Measurements from ENCODE around the gene POU3F2. TPM values are rescaled to one million over a fixed set of nuclear protein-coding genes. Genes with fewer than 3 reads are reported as not detected.
A peak's percentile ranks its signal among the peaks of the same experiment; 100 is the strongest.

POU3F2 gene
- total and polyA plus RNA-seq, 2 donors (not counting 1 experiment from before 2014, with no cell fraction given) = not detected

DNA sequence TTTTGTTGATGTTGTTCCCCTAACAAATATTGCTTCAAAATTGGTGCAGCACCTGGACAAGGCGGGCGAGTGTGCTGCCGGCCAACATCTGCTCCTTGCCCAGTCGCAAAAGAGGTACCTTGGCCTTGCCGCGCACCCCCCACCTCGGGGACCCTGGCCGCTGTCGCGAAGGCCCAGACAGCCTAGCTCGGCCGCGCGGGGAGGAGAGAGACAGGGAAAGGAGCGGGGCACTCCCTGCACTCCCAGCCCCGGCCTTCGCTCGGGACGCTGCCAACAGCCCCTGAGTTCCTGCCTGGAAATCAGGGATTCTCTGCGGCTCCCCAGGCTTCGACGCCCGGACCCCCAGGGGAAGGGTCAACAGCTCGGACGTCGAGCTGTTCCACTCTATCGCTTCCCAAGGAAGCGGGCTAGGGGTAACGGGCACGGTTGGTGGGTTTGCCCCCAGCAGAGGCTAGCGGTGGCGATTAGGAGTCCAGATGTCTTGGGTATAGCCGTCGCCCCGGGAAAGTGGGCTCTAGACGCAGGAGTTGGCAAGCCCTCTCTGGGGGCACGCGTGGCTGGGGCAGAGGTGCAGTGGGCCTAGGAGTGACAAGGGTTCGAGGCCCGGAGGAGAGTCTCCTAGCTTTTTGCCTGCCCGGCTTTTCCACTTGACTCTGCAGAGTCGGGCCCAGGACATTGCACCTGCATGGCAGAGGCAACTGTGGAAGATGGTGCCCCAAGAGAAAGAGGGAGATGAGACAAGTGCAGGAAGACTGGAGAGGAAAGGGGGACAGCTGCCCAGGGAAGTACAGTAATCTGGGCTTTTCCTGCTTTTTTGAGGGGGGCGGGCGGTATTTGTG is 8.2 kb downstream of the POU3F2 start:
- Mint-ChIP-seq H3K27ac (no peak overlapping the region), H3K4me3 (peak overlapping the region; percentile 54), H3K27me3 (peaks cover 80% of the 10 kb centered on the region), H3K4me1 (peaks cover 26% of the 10 kb centered on the region), H3K9me3 (ENCODE audit: insufficient read depth) (no peaks in the 10 kb centered on the region)
- peak; percentile 31 for DNase-seq
- no peaks in the 10 kb centered on the region for H3K79me2 ChIP-seq (ENCODE audit: control insufficient read depth, insufficient read depth, low read length)
- no peak overlapping the region for H3K4me2 ChIP-seq (replicated peaks; ENCODE audit: low read depth, low read length, poor library complexity, severe bottlenecking)
- H3K27me3 ChIP-seq (replicated peaks in 1 of 4; ENCODE audit: control extremely low read depth in 1 of 4, control insufficient read depth in 3 of 4, insufficient read depth in 4 of 4, low read length in 3 of 4) = peaks cover 1 to 82% (median 78%) of the 10 kb centered on the region in 4 experiments
- no peak overlapping the region for H2AFZ ChIP-seq (ENCODE audit: insufficient read depth, low read depth, low read length, poor library complexity, severe bottlenecking)
- H3K36me3 ChIP-seq (replicated peaks in 1 of 2; ENCODE audit: control extremely low read depth in 1 of 2, control insufficient read depth in 1 of 2, extremely low read depth in 1 of 2, insufficient read depth in 2 of 2, low read length in 1 of 2) = no peaks in the 10 kb centered on the region
- TF ChIP-seq EZH2 (IDR thresholded peaks at IDR 0.05; ENCODE audit: borderline replicate concordance, insufficient read depth, low read depth, low read length, poor library complexity, severe bottlenecking) = peak; percentile 49
- TF ChIP-seq, protein P1, sequence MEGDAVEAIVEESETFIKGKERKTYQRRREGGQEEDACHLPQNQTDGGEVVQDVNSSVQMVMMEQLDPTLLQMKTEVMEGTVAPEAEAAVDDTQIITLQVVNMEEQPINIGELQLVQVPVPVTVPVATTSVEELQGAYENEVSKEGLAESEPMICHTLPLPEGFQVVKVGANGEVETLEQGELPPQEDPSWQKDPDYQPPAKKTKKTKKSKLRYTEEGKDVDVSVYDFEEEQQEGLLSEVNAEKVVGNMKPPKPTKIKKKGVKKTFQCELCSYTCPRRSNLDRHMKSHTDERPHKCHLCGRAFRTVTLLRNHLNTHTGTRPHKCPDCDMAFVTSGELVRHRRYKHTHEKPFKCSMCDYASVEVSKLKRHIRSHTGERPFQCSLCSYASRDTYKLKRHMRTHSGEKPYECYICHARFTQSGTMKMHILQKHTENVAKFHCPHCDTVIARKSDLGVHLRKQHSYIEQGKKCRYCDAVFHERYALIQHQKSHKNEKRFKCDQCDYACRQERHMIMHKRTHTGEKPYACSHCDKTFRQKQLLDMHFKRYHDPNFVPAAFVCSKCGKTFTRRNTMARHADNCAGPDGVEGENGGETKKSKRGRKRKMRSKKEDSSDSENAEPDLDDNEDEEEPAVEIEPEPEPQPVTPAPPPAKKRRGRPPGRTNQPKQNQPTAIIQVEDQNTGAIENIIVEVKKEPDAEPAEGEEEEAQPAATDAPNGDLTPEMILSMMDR (IDR thresholded peaks at IDR 0.05) = no peak
- H3K9ac ChIP-seq (ENCODE audit: low read length) = no peak overlapping the region
- ChIA-PET POLR2A (no interaction called here), CTCF (interaction anchor here (0.8 to 1.0 kb wide), 2 partner anchors 1140 to 1344 kb away, joined by 3 read pairs; no protein-coding TSS in a partner anchor)
- H3K4me1 ChIP-seq (ENCODE audit: control insufficient read depth in 2 of 2, insufficient read depth in 2 of 2, low read length in 2 of 2) = peaks cover 29 to 44% of the 10 kb centered on the region in 2 donors
- no peak for ATAC-seq (ENCODE audit: low read depth)
- no peak overlapping the region for H3K4me3 ChIP-seq (ENCODE audit: control extremely low read depth in 1 of 5, extremely low read depth in 1 of 5, insufficient read depth in 1 of 5, low read depth in 2 of 5, low read length in 4 of 5)
- H3K27ac ChIP-seq (ENCODE audit: low read length in 2 of 2) = no peak overlapping the region
- intact Hi-C loops (cut with micrococcal nuclease) = loop anchor here (5.0 kb wide), 2 partner anchors 760 to 1625 kb away; no protein-coding TSS in a partner anchor
- H4K20me1 ChIP-seq (ENCODE audit: control insufficient read depth, insufficient read depth, low read length, poor library complexity, severe bottlenecking) = no peaks in the 10 kb centered on the region
- WGBS (ENCODE audit: insufficient coverage) = 6% methylated on average over 42 of the region's 44 CpGs
- peaks cover 0 to 19% (median 0%) of the 10 kb centered on the region in 3 donors for H3K9me3 ChIP-seq (ENCODE audit: control extremely low read depth in 1 of 3, control insufficient read depth in 2 of 3, insufficient read depth in 1 of 3, low read length in 2 of 3)

Measured in B cell (primary cell).